Thoracic aorta endothelial cell (primary cell): ENCODE data around the gene HTR3E. TPM values are rescaled to one million over a fixed set of nuclear protein-coding genes. Genes with fewer than 3 reads are reported as not detected.

ENCODE experiments used
- small RNA-seq: library from RNA; depleted of rRNA; stranded (forward); fragments of <200 nt; gene quantifications from one replicate; pipeline ENCODE3, GENCODE V24; 2012
- total RNA-seq: library from RNA; depleted of rRNA; stranded (reverse); fragments of >200 nt; gene quantifications from 2 replicates; pipeline ENCODE4 v1.2.3, GENCODE V29; 2012

Gene HTR3E, protein sequence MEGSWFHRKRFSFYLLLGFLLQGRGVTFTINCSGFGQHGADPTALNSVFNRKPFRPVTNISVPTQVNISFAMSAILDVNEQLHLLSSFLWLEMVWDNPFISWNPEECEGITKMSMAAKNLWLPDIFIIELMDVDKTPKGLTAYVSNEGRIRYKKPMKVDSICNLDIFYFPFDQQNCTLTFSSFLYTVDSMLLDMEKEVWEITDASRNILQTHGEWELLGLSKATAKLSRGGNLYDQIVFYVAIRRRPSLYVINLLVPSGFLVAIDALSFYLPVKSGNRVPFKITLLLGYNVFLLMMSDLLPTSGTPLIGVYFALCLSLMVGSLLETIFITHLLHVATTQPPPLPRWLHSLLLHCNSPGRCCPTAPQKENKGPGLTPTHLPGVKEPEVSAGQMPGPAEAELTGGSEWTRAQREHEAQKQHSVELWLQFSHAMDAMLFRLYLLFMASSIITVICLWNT
- not detected in 2 replicates for total RNA-seq

DNA sequence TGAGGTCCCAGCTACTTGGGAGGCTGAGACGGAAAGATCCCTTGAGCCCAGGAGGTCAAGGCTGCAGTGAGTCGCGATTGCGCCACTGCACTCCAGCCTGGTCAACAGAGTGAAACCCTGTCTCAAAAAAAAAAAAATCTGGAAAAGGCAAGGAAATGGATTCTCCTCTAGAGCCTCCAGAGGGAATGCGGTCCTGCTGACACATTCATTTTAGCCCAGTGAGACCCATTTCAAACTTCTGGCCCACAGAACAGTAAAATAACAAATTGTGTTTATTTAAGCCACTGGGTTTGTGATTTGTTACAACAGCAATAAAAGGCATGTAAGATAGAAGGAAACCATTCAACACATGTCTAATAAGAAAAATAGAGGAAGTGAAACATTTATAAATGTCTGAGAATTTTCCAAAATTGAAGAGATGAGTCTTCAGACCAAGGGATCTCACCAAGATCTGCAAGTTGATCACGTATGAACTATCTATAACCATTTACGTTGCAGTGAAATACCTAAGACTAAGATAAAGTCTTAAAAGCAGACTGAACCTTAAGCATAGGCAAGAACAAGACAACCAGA, at the start of gene HTR3E:
HTR3E (plus strand) TSS at position 254 of the 573 bp plus-strand sequence. CDS start 466 bp downstream, outside the sequence.

GRCh38 chr3:184052767-184053166, 44.1 kb upstream of the HTR3E start, which contains the start of gene HTR3C:
TSS of gene HTR3C (plus strand) at chr3:184053047. CDS start at chr3:184053081, 34 bp downstream.

DNA sequence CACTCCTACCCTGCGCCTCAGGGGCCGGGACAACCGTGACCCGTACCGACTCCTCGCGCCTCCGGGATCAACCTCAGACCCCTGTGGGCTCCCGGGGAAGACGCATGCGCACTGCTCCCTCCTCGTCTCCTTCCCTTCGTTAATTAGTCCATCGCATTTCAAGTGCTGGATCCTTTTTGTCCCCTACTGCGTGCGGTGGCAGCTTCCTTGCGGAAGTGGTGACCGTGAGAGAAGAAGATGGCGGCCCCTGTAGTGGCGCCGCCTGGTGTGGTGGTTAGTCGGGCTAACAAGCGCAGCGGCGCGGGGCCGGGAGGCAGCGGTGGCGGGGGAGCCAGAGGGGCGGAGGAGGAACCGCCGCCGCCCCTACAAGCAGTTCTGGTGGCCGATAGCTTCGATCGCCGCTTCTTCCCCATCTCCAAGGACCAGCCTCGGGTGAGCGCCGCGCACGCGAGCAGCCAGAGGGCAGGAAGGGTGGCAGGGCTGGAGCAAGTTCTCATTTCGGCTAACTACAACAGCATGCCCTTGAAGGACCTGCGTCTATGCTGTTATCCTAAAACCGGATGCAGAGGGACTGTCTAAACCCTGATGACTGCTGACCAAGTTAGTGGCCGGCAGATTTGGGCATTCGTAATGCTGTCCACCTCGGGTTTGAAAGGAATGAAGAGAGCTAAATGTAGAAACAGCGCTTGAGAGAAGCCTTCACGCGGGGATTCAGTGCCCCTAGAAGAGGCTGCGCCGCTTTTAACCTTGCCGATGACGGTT, 38.5 kb downstream of the HTR3E start, which contains the start of gene EIF2B5:
EIF2B5 (plus strand) TSS at position 210 of the 762 bp plus-strand sequence; CDS start at position 238, 28 bp downstream.

DNA sequence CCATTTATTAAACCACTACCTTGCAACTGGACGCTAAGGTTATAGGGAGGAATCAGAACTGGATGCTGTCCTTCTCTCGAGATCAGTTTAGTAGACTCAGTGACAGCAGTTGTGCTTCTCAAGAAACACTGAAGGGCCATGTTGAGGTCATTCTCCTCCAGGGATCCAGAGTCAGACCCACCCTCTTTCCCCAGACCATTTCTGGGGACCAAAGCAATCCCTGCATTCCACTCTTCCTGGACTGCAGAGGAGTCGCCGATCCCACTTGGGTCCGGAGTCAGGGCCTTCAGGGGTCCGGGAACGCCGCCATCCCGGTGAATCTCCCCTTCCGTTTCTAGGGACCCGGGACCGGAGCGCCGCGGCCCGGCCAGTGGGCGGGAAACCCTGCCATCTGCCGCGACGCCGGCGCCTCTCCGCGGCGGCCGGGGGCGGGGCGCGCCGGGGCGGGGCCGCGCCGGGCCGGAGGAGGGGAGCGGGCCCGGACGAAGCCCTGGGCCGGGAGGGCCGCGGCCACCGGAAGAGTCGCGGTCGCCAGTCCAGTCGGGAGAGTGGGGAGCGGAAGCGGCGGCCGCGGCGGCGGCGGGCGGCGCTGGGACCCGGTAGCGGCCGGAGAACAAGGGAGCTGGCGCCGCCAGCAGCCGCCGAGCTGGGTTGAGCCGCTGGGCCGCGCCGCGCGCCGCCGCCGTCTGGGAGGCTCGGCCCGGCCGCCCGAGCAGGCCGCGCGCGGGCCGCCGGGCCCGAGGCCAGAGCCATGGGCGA, 58.2 kb downstream of the HTR3E start, which contains the start of gene DVL3:
DVL3 (plus strand) TSS at position 493 of the 759 bp plus-strand sequence; CDS start at position 752, 259 bp downstream.

Small RNAs within 50 kb of the gene (small RNA-seq; reads per million reads assigned to genes)
- not detected for gene RF00019

Other genes starting within 250 kb of the HTR3E start
- gene PARL, start 212.2 kb upstream of the HTR3E start, total RNA-seq, result 39.4 and 42.2 TPM in 2 replicates
- 20.2 and 24.5 TPM in 2 replicates for gene ABCC5, start 79.2 kb upstream of the HTR3E start, total RNA-seq
- not detected in 2 replicates for gene HTR3D, start 65.3 kb upstream of the HTR3E start, total RNA-seq
- not detected in 2 replicates for gene HTR3C, start 44.0 kb upstream of the HTR3E start, total RNA-seq
- gene EIF2B5, start 38.3 kb downstream of the HTR3E start, total RNA-seq, result 36.4 and 42.8 TPM in 2 replicates
- gene DVL3, start 58.3 kb downstream of the HTR3E start, total RNA-seq, result 24.3 and 27.1 TPM in 2 replicates
- 345 and 354 TPM in 2 replicates for gene AP2M1, start 77.8 kb downstream of the HTR3E start, total RNA-seq
- gene ABCF3, start 89.1 kb downstream of the HTR3E start, total RNA-seq, result 33.7 and 42.4 TPM in 2 replicates
- gene VWA5B2, start 132.5 kb downstream of the HTR3E start, total RNA-seq, result under 0.01 TPM in 1 of 2 replicates, not detected in the other
- gene ALG3, start 151.9 kb downstream of the HTR3E start, total RNA-seq, result 27.8 and 33.3 TPM in 2 replicates
- gene EEF1AKMT4, start 152.6 kb downstream of the HTR3E start, total RNA-seq, result 3.2 and 3.3 TPM in 2 replicates
- gene CAMK2N2, start 164.5 kb downstream of the HTR3E start, total RNA-seq, result not detected in 2 replicates
- gene ECE2, start 179.0 kb downstream of the HTR3E start, total RNA-seq, result not detected in 2 replicates
- 535 and 555 TPM in 2 replicates for gene PSMD2, start 202.2 kb downstream of the HTR3E start, total RNA-seq
- gene EIF4G1, start 217.5 kb downstream of the HTR3E start, total RNA-seq, result 394 and 415 TPM in 2 replicates
- 21.8 and 31.1 TPM in 2 replicates for gene FAM131A, start 240.5 kb downstream of the HTR3E start, total RNA-seq